ENCODE data around the gene SOX4.
"Not testable (repeated sequence)": the region's sequence is repeated elsewhere in the genome, so short reads cannot be mapped to it uniquely, and the experiment has no call there.

The SOX4 gene

DNA sequence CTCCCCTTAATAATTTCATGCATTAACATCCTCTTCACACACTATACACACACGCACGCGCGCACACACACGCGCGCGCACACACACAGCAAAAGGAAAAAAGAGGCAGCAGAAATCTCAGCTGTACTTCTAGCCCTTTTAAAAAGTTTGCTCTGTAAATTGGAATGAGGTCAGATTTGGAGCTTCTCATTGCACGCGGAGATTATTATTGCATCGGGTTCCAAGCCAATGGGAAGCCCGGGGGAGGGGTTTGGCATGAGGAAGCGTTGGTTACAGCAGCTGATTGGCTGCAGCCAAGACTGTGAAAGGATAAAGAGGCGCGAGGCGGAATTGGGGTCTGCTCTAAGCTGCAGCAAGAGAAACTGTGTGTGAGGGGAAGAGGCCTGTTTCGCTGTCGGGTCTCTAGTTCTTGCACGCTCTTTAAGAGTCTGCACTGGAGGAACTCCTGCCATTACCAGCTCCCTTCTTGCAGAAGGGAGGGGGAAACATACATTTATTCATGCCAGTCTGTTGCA lies at the start of gene SOX4:
Gene SOX4 (plus strand): TSS at position 340 of the 515 bp plus-strand sequence. CDS start 784 bp downstream, outside the sequence.
- DNase-seq (ENCODE audit: low spot score): peak; percentile 96

DNA sequence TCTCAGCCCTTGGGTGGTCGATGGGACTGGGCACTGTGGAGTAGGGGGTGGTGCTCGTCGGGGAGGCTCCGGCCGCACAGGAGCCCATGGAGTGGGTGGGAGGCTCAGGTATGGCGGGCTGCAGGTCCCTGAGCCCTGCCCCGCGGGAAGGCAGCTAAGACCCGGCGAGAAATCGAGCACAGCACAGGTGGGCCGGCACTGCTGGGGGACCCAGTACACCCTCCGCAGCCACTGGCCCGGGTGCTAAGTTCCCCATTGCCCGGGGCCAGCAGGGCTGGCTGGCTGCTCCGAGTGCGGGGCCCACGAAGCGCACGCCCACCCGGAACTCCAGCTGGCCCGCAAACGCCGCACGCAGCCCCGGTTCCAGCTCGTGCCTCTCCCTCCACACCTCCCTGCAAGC lies 41.3 kb upstream of the SOX4 start:
- not testable (repeated sequence) for DNase-seq (ENCODE audit: low spot score)

- DNase-seq (ENCODE audit: low spot score): no peak
These were observed 39.3 kb upstream of the SOX4 start for GRCh38 chr6:21554286-21554685.

GRCh38 chr6:21555197-21555596 lies 38.4 kb upstream of the SOX4 start:
- DNase-seq (ENCODE audit: low spot score): no peak

DNA sequence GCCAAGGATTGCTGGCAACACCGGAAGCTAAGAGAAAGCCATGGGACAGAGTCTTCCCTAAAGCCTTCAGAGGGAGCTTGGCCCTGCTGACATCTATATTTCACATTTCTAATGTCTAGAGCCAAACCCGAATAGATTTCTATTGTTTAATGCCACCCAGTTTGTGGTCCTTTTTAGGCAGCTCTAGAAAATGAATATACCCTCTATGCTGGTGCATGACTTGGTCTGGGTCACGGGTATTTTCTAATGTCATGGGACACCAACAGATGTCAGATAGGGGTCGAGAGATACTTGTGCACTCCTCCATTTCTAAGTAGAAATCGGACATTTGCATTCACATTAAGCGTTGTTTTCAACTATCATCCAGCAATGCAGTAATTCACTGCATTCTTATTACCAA lies 37.0 kb upstream of the SOX4 start:
- no peak for DNase-seq (ENCODE audit: low spot score)

GRCh38 chr6:21556968-21557721 lies 36.4 kb upstream of the SOX4 start:
- DNase-seq (ENCODE audit: low spot score): no peak

GRCh38 chr6:21559238-21559637 lies 34.3 kb upstream of the SOX4 start:
- no peak for DNase-seq (ENCODE audit: low spot score)

GRCh38 chr6:21560249-21560648 lies 33.3 kb upstream of the SOX4 start:
- DNase-seq (ENCODE audit: low spot score): no peak

DNA sequence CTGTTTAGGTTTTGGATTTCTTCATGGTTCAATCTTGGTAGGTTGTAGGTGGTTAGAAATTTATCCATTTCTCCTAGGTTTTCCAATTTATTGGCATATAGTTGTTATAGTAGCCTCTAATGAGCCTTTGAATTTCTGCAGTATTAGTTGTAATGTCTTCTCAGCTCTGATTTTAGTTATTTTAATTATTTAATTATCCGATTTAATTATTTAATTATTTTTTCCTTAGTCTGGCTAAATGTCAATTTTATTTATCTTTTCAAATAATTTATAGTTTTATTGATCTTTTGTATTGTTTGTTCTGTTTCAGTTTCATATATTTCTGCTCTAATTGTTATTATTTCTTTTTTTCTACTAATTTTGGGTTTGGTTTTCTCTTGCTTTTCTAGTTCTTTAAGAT lies 28.1 kb upstream of the SOX4 start:
- no peak for DNase-seq (ENCODE audit: low spot score)

DNA sequence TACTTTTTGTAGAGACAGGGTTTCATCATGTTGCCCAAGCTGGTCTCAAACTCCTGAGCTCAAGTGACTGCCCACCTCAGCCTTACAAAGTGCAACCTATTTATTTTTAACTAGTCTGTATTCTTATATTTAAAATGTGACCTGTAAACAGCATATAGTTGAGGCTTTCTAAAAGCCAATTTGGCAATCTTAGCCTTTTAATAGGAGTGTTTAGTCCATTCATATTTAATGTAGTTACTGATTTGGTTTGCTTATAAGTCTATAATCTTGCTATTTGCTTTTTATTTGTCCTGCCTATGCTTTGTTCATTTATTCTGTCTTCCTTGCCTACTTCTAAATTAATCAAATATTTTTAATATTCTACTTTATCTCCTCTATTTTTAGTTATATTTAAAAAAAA lies 15.0 kb upstream of the SOX4 start:
- no peak for DNase-seq (ENCODE audit: low spot score)

DNA sequence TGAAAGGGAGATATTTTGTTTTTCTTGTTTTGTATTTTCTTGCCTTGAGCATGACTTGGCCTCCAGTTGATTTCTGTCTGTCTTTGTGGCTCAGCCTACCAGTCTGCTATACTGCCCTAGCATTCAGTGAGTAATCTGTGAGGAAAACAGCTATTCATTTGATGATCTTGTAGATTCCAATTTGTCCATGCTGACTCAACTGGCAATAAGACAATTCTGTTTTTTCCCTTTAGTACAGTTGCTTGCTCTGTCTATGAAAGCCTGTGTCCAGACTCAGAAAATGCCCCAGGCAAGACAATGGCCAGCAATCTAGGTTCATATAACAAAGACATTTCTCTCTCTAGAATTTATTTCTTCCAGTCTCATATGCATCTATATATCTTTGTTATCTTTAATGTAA lies 10.9 kb upstream of the SOX4 start:
- DNase-seq (ENCODE audit: low spot score): no peak

DNA sequence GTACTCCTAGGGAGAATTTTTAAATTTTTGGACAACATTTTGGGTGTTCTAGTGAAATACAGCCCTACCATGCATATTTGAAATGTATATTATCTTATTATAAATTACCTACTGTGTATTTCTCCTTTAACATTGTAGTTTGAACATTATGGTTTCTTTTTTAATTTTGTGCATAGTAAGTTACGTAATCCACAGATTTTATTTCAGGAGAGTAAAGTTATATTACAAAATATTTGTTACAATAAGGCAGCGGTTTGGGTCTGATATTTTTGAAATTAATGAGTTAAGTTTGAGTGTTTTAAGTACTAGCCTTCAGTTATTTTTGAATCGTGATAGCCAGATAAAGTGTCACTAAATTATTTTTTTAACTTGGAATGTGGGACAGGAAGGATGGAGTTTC lies 7.3 kb upstream of the SOX4 start:
- DNase-seq (ENCODE audit: low spot score): no peak

DNA sequence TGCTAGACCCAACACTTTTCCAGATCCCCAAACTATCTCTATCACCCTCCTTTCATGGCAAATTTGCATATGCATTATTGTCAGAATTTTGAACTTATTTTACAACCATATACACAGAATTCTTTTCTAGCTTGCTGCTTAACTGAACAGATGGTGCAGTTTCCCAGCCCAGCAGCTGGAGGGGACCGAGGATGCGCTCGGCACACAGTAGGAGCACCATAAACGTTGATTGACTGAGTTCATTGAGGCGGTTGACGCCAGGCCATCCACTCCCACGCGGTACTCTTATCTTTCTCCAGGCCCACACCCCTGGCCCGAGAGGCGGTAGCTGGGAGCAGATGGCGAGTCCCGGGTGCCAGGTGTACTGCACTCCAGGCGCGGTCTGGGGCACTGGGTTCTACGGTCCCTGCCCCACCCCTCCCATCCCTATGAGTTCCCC lies 6.8 kb upstream of the SOX4 start:
- DNase-seq (ENCODE audit: low spot score): peak; percentile 87

- peak; percentile 82 for DNase-seq (ENCODE audit: low spot score)
These were observed 6.2 kb upstream of the SOX4 start for GRCh38 chr6:21587179-21587960.

DNA sequence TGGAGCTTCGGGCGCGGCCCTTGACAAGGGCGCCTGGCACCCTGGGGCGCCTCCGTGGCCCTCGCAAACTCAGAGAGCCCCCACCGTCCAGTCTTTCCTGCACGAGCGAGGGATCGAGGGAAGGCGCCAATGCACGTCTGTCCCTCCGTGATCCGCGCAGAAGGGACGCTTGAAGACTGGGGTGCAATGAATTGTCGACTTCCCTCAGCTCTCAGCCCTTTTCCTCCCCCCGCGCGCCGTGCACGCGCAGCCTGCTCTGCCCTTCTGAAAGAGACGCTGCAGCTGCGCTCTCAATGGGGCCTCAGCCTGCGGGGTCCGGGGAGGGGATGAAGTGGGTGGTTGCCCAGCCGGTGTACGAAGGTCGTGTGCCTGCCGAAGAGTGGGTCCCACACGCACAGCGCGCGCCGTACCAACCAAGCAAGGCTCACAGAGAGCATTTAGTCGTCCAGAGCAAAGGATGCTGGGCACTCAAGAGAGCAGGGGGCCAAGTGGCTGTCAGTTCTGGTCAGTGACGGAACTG lies 5.5 kb upstream of the SOX4 start:
- peak; percentile 77 for DNase-seq (ENCODE audit: low spot score)

GRCh38 chr6:21588481-21589351 lies 4.8 kb upstream of the SOX4 start:
- DNase-seq (ENCODE audit: low spot score): peak; percentile 66

- peak; percentile 86 for DNase-seq (ENCODE audit: low spot score)
These were observed 3.9 kb upstream of the SOX4 start for GRCh38 chr6:21589352-21590345.

GRCh38 chr6:21590346-21590745 lies 3.2 kb upstream of the SOX4 start:
- no peak for DNase-seq (ENCODE audit: low spot score)

DNA sequence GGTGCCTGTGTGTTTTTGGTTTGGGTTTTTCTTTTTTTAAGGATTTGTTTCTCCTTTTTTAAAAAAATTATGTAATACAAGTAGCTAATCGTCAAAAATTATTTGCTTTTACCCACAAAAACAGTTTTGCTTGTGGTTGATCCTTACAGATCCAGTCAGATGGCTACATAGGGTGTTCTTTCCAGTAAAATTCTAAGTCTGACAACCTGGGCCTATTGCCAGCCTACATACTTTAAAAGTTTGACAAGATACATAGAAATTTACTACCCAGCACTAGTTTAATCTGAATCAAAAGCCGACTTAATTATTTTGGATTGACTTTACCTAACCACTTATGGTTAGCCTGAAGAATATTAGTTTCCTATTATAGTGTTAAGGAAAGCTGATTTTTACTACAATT lies 2.1 kb upstream of the SOX4 start:
- DNase-seq (ENCODE audit: low spot score): no peak

DNA sequence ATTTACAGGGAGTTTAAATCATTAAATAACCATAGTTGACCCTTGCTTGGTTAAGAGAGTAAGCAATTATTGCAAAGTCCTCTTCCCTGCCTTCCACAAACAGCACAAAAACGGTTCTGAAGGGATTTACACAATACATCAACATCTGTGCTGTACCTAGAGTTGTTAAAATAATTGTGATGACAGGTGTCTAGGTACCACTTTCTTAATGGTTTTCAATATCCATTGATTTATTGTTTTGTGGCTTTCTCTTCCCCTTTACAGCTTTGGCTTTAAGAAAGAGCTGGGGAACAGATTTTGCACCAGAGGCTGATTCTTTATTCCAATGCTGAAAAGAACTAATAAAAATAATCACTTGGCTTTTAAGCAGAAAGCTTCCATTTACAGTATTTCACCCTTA lies 598 bp upstream of the SOX4 start:
- DNase-seq (ENCODE audit: low spot score): no peak

All from cerebellar cortex (tissue), 1 donor.